ENCODE results near the gene MIA3. TPM values are rescaled to one million over a fixed set of nuclear protein-coding genes. Genes with fewer than 3 reads are reported as not detected.

MIA3 gene
- polyA plus RNA-seq, 1 of the 3 experiments (the other 2 are of a cell fraction): 51.4 TPM

DNA sequence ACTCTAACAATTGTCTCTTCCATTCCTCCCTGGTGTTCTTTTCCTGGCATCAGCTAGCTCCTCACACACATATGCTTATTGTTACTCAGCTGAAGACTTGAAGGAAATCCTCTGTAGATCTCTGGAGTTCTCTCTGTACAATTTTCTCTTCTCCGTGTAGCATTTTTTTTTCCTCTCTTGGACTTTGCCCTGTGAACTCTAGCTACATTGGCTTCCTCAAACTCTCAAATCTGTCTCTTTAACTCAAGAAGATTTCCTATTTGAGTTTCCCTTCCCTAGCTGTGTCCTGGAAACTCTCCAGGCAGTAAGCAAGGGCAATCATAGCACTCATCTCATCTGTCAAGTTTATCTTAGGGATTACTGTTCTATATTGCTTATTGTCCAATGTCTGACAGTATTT lies 4.3 kb upstream of the MIA3 start:
- 48% methylated on average over 1 of the region's 1 CpG for WGBS (ENCODE audit: low lambda C conversion rate)
- no peak overlapping the region for H2AFZ ChIP-seq (ENCODE audit: low read depth)
- H3K9me3 ChIP-seq: no peaks in the 10 kb centered on the region
- no peak overlapping the region for H3K4me3 ChIP-seq (ENCODE audit: low read depth in 2 of 2, low read length in 1 of 2)
- no peaks in the 10 kb centered on the region for H4K20me1 ChIP-seq (ENCODE audit: insufficient read depth)
- H3K9me2 ChIP-seq: no peaks in the 10 kb centered on the region
- POLR2A ChIA-PET: no interaction called here
- no peaks in the 10 kb centered on the region for H3K36me3 ChIP-seq (replicated peaks in 1 of 2; ENCODE audit: control insufficient read depth in 1 of 2, insufficient read depth in 2 of 2, low read length in 1 of 2)
- TF ChIP-seq CHD2 (IDR thresholded peaks at IDR 0.05; ENCODE audit: low read length, partially characterized antibody) (no peak), RFX5 (IDR thresholded peaks at IDR 0.05; ENCODE audit: low read length) (no peak), ELF1 (IDR thresholded peaks at IDR 0.05) (no peak), SIN3A (IDR thresholded peaks at IDR 0.05; ENCODE audit: borderline replicate concordance, low read depth, low read length) (no peak), TCF12 (IDR thresholded peaks at IDR 0.05) (no peak), NRF1 (IDR thresholded peaks at IDR 0.05; ENCODE audit: low read depth, low read length) (no peak), FOSL2 (IDR thresholded peaks at IDR 0.05; ENCODE audit: borderline replicate concordance, low read depth) (no peak), TEAD4 (IDR thresholded peaks at IDR 0.05; ENCODE audit: borderline replicate concordance, insufficient read depth) (no peak)
- TF ChIP-seq, protein P1, sequence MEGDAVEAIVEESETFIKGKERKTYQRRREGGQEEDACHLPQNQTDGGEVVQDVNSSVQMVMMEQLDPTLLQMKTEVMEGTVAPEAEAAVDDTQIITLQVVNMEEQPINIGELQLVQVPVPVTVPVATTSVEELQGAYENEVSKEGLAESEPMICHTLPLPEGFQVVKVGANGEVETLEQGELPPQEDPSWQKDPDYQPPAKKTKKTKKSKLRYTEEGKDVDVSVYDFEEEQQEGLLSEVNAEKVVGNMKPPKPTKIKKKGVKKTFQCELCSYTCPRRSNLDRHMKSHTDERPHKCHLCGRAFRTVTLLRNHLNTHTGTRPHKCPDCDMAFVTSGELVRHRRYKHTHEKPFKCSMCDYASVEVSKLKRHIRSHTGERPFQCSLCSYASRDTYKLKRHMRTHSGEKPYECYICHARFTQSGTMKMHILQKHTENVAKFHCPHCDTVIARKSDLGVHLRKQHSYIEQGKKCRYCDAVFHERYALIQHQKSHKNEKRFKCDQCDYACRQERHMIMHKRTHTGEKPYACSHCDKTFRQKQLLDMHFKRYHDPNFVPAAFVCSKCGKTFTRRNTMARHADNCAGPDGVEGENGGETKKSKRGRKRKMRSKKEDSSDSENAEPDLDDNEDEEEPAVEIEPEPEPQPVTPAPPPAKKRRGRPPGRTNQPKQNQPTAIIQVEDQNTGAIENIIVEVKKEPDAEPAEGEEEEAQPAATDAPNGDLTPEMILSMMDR (IDR thresholded peaks at IDR 0.05): no peak
- TF ChIP-seq, protein P2, sequence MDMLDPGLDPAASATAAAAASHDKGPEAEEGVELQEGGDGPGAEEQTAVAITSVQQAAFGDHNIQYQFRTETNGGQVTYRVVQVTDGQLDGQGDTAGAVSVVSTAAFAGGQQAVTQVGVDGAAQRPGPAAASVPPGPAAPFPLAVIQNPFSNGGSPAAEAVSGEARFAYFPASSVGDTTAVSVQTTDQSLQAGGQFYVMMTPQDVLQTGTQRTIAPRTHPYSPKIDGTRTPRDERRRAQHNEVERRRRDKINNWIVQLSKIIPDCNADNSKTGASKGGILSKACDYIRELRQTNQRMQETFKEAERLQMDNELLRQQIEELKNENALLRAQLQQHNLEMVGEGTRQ (IDR thresholded peaks at IDR 0.05; ENCODE audit: borderline replicate concordance, low read depth, low read length): no peak
- TF ChIP-seq, protein P3, sequence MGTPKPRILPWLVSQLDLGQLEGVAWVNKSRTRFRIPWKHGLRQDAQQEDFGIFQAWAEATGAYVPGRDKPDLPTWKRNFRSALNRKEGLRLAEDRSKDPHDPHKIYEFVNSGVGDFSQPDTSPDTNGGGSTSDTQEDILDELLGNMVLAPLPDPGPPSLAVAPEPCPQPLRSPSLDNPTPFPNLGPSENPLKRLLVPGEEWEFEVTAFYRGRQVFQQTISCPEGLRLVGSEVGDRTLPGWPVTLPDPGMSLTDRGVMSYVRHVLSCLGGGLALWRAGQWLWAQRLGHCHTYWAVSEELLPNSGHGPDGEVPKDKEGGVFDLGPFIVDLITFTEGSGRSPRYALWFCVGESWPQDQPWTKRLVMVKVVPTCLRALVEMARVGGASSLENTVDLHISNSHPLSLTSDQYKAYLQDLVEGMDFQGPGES (IDR thresholded peaks at IDR 0.05; ENCODE audit: low read depth, low read length): no peak
- TF ChIP-seq, protein P4, sequence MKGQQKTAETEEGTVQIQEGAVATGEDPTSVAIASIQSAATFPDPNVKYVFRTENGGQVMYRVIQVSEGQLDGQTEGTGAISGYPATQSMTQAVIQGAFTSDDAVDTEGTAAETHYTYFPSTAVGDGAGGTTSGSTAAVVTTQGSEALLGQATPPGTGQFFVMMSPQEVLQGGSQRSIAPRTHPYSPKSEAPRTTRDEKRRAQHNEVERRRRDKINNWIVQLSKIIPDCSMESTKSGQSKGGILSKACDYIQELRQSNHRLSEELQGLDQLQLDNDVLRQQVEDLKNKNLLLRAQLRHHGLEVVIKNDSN (IDR thresholded peaks at IDR 0.05; ENCODE audit: borderline replicate concordance, low read depth): no peak
- peaks cover 0 to 3% of the 10 kb centered on the region in 2 experiments; a peak in 1 of 4 replicates for H3K4me1 ChIP-seq (ENCODE audit: control insufficient read depth in 1 of 2, insufficient read depth in 2 of 2, low read depth in 1 of 2, low read length in 1 of 2)
- H3K4me2 ChIP-seq: no peak overlapping the region
- DNase-seq: no peak
- no peak overlapping the region for H3K27ac ChIP-seq (ENCODE audit: low read depth in 2 of 2, low read length in 1 of 2)
- no peak overlapping the region for H3K9ac ChIP-seq
- CTCF ChIA-PET: no interaction called here
- H3F3A ChIP-seq (replicated peaks; ENCODE audit: insufficient read depth): no peaks in the 10 kb centered on the region
- H3K27me3 ChIP-seq (ENCODE audit: insufficient read depth): no peaks in the 10 kb centered on the region; the same call in 1 of the 2 replicates
- no peaks in the 10 kb centered on the region; the same call in 1 of the 2 replicates for H3K79me2 ChIP-seq (ENCODE audit: insufficient read depth)

DNA sequence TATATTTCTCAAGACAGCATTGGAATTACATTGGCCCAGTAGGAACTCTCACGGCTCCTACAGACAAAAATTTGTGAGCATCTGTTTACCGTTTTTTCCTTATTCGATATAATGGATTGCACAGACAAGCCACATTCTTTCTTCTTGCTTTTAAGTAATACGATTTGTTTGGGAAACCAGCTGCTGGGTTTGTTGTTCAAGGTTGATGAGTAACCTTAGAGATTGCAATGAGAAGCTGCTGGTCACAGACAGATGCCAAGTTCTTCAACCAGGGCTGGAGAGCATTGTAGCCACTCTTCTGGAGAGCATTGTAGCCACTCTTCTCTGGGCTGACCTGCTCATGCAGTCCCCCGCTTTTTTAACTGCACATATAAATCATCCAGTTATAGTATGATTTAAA lies 1.4 kb upstream of the MIA3 start:
- Histone ChIP-seq H3K9me2 (no peaks in the 10 kb centered on the region), H4K20me1 (ENCODE audit: insufficient read depth) (no peaks in the 10 kb centered on the region), H3F3A (replicated peaks; ENCODE audit: insufficient read depth) (no peaks in the 10 kb centered on the region), H3K27me3 (ENCODE audit: insufficient read depth) (no peaks in the 10 kb centered on the region; the same call in 1 of the 2 replicates), H2AFZ (ENCODE audit: low read depth) (peak overlapping the region; percentile 100; the same call in 1 of the 2 replicates), H3K4me2 (peak overlapping the region; percentile 89; the same call in 1 of the 2 replicates), H3K4me3 (ENCODE audit: low read depth in 2 of 2, low read length in 1 of 2) (no peak overlapping the region), H3K9me3 (no peaks in the 10 kb centered on the region), H3K27ac (ENCODE audit: low read depth in 2 of 2, low read length in 1 of 2) (no peak overlapping the region), H3K79me2 (ENCODE audit: insufficient read depth) (peaks cover 26% of the 10 kb centered on the region), H3K36me3 (replicated peaks in 1 of 2; ENCODE audit: control insufficient read depth in 1 of 2, insufficient read depth in 2 of 2, low read length in 1 of 2) (peaks cover 0 to 4% of the 10 kb centered on the region in 2 experiments), H3K4me1 (ENCODE audit: control insufficient read depth in 1 of 2, insufficient read depth in 2 of 2, low read depth in 1 of 2, low read length in 1 of 2) (peaks cover 5 to 10% of the 10 kb centered on the region in 2 experiments; a peak in 2 of 4 replicates), H3K9ac (no peak overlapping the region)
- WGBS (ENCODE audit: low lambda C conversion rate): 89% methylated on average over 5 of the region's 5 CpGs
- DNase-seq: no peak
- ChIA-PET POLR2A (no interaction called here), CTCF (interaction anchor here (0.7 to 4.4 kb wide), 3 partner anchors 47 to 198 kb away, joined by 3 to 26 read pairs (median 3); no protein-coding TSS in a partner anchor)
- no peak for TF ChIP-seq GATA2 (CRISPR knock-in tag; IDR thresholded peaks at IDR 0.05)
- no peak for TF ChIP-seq ZBTB33 (IDR thresholded peaks at IDR 0.05; ENCODE audit: borderline replicate concordance, low read depth)
- no peak for TF ChIP-seq MEF2A (IDR thresholded peaks at IDR 0.05; ENCODE audit: borderline replicate concordance, low read depth)
- TF ChIP-seq SIN3A (IDR thresholded peaks at IDR 0.05; ENCODE audit: borderline replicate concordance, low read depth, low read length): no peak
- TF ChIP-seq RAD21 (IDR thresholded peaks at IDR 0.05; ENCODE audit: low read length): no peak
- no peak for TF ChIP-seq RCOR1 (IDR thresholded peaks at IDR 0.05; ENCODE audit: low read length)
- TF ChIP-seq ELF1 (IDR thresholded peaks at IDR 0.05): no peak
- no peak for TF ChIP-seq MXI1 (IDR thresholded peaks at IDR 0.05; ENCODE audit: low read depth, low read length)
- TF ChIP-seq, protein P3 (IDR thresholded peaks at IDR 0.05; ENCODE audit: low read depth, low read length): no peak
